ENCODE measurements around the gene DLEC1.

The DLEC1 gene

GRCh38 chr3:38001456-38002081, 37.4 kb upstream of the DLEC1 start:
- no peak for DNase-seq

- DNase-seq = no peak
These were observed 36.6 kb upstream of the DLEC1 start for GRCh38 chr3:38002291-38002876.

- no peak for DNase-seq
These were observed 36.1 kb upstream of the DLEC1 start for GRCh38 chr3:38002940-38003339.

- DNase-seq = peak in 4 of 5 experiments; percentile 33 to 56 (median 40)
These were observed 35.6 kb upstream of the DLEC1 start for GRCh38 chr3:38003371-38003816.

- no peak for DNase-seq
These were observed 35.1 kb upstream of the DLEC1 start for GRCh38 chr3:38003817-38004414.

- peak in 3 of 5 experiments; percentile 22 to 72 (median 30) for DNase-seq
These were observed 34.5 kb upstream of the DLEC1 start for GRCh38 chr3:38004415-38005075.

- DNase-seq = no peak
These were observed 33.7 kb upstream of the DLEC1 start for GRCh38 chr3:38005076-38006020.

GRCh38 chr3:38006031-38006430, 33.0 kb upstream of the DLEC1 start:
- DNase-seq = no peak

- no peak for DNase-seq
These were observed 32.5 kb upstream of the DLEC1 start for GRCh38 chr3:38006445-38006995.

GRCh38 chr3:38007754-38008090, 31.3 kb upstream of the DLEC1 start:
- DNase-seq = no peak

GRCh38 chr3:38008191-38008701, 30.8 kb upstream of the DLEC1 start:
- no peak for DNase-seq

- no peak for DNase-seq
These were observed 29.9 kb upstream of the DLEC1 start for GRCh38 chr3:38008971-38009580.

- no peak for DNase-seq
These were observed 29.0 kb upstream of the DLEC1 start for GRCh38 chr3:38009807-38010591.

GRCh38 chr3:38011111-38011510, 27.9 kb upstream of the DLEC1 start:
- DNase-seq = no peak

GRCh38 chr3:38015485-38015884, 23.5 kb upstream of the DLEC1 start:
- no peak for DNase-seq

GRCh38 chr3:38015984-38016383, 23.0 kb upstream of the DLEC1 start:
- no peak for DNase-seq

- DNase-seq = no peak
These were observed 22.6 kb upstream of the DLEC1 start for GRCh38 chr3:38016410-38016809.

GRCh38 chr3:38016847-38017444, 22.1 kb upstream of the DLEC1 start:
- no peak for DNase-seq

- DNase-seq = no peak
These were observed 21.3 kb upstream of the DLEC1 start for GRCh38 chr3:38017445-38018295.
